ENCODE data around the gene LRCH1.
A peak's percentile ranks its signal among the peaks of the same experiment; 100 is the strongest.

LRCH1 gene

GRCh38 chr13:46562152-46562551 is 9.2 kb downstream of the LRCH1 start:
- no peak for TF ChIP-seq ZNF274 (IDR thresholded peaks at IDR 0.05; ENCODE audit: low read depth, low read length)
- H3K4me3 ChIP-seq (ENCODE audit: low read length) = no peak overlapping the region

- no peak for TF ChIP-seq ZNF274 (IDR thresholded peaks at IDR 0.05; ENCODE audit: low read depth, low read length)
- no peak overlapping the region for H3K4me3 ChIP-seq (ENCODE audit: low read length)
These were observed 9.6 kb downstream of the LRCH1 start for GRCh38 chr13:46562581-46562980.

GRCh38 chr13:46565808-46566750 is 13.1 kb downstream of the LRCH1 start:
- TF ChIP-seq ZNF274 (IDR thresholded peaks at IDR 0.05; ENCODE audit: low read depth, low read length) = no peak
- H3K4me3 ChIP-seq (ENCODE audit: low read length) = peak overlapping the region; percentile 32; the same call in 1 of the 2 replicates

- no peak for TF ChIP-seq ZNF274 (IDR thresholded peaks at IDR 0.05; ENCODE audit: low read depth, low read length)
- H3K4me3 ChIP-seq (ENCODE audit: low read length) = no peak overlapping the region
These were observed 14.7 kb downstream of the LRCH1 start for GRCh38 chr13:46567671-46568070.

GRCh38 chr13:46569456-46569855 is 16.5 kb downstream of the LRCH1 start:
- no peak overlapping the region for H3K4me3 ChIP-seq (ENCODE audit: low read length)
- TF ChIP-seq ZNF274 (IDR thresholded peaks at IDR 0.05; ENCODE audit: low read depth, low read length) = no peak

GRCh38 chr13:46570273-46570672 is 17.3 kb downstream of the LRCH1 start:
- no peak overlapping the region for H3K4me3 ChIP-seq (ENCODE audit: low read length)
- no peak for TF ChIP-seq ZNF274 (IDR thresholded peaks at IDR 0.05; ENCODE audit: low read depth, low read length)

GRCh38 chr13:46571189-46571908 is 18.4 kb downstream of the LRCH1 start:
- no peak for TF ChIP-seq ZNF274 (IDR thresholded peaks at IDR 0.05; ENCODE audit: low read depth, low read length)
- no peak overlapping the region for H3K4me3 ChIP-seq (ENCODE audit: low read length)

GRCh38 chr13:46571909-46572595 is 19.1 kb downstream of the LRCH1 start:
- H3K4me3 ChIP-seq (ENCODE audit: low read length) = no peak overlapping the region
- TF ChIP-seq ZNF274 (IDR thresholded peaks at IDR 0.05; ENCODE audit: low read depth, low read length) = no peak

GRCh38 chr13:46572752-46573431 is 19.9 kb downstream of the LRCH1 start:
- H3K4me3 ChIP-seq (ENCODE audit: low read length) = no peak overlapping the region
- no peak for TF ChIP-seq ZNF274 (IDR thresholded peaks at IDR 0.05; ENCODE audit: low read depth, low read length)

- TF ChIP-seq ZNF274 (IDR thresholded peaks at IDR 0.05; ENCODE audit: low read depth, low read length) = no peak
- H3K4me3 ChIP-seq (ENCODE audit: low read length) = no peak overlapping the region
These were observed 22.4 kb downstream of the LRCH1 start for GRCh38 chr13:46575301-46575771.

GRCh38 chr13:46575818-46576221 is 22.9 kb downstream of the LRCH1 start:
- no peak overlapping the region for H3K4me3 ChIP-seq (ENCODE audit: low read length)
- no peak for TF ChIP-seq ZNF274 (IDR thresholded peaks at IDR 0.05; ENCODE audit: low read depth, low read length)

- H3K4me3 ChIP-seq (ENCODE audit: low read length) = no peak overlapping the region; the same call in 1 of the 2 replicates
- TF ChIP-seq ZNF274 (IDR thresholded peaks at IDR 0.05; ENCODE audit: low read depth, low read length) = no peak
These were observed 23.8 kb downstream of the LRCH1 start for GRCh38 chr13:46576762-46577161.

- peak overlapping the region; percentile 58; the same call in 1 of the 2 replicates for H3K4me3 ChIP-seq (ENCODE audit: low read length)
- no peak for TF ChIP-seq ZNF274 (IDR thresholded peaks at IDR 0.05; ENCODE audit: low read depth, low read length)
These were observed 25.0 kb downstream of the LRCH1 start for GRCh38 chr13:46577696-46578589.
